GM13976 (cell line): ENCODE data around the gene CHN1.

Experiments used
- DNase-seq: peaks from one replicate; pipeline ENCODE4 v3.0.0; 2012; ENCODE audit warnings: low spot score
- in situ Hi-C: fragments of 300-500 bp; cut with MboI; formaldehyde crosslinking; loops from one replicate; pipeline ENCODE4 v1.12.0; 2022; ENCODE audit warnings: low sequenced_read_pairs, mixed read lengths, inconsistent platforms; ENCODE audit not compliant: unreplicated experiment
- TF ChIP-seq, protein P1 (sequence below): IDR thresholded peaks from 2 replicates; pipeline ENCODE4 v1.5.1; 2012; ENCODE audit warnings: borderline replicate concordance, mild to moderate bottlenecking; ENCODE audit not compliant: insufficient read depth; ENCODE audit errors: extremely low read depth, missing control alignments, control extremely low read depth

The CHN1 gene

DNA sequence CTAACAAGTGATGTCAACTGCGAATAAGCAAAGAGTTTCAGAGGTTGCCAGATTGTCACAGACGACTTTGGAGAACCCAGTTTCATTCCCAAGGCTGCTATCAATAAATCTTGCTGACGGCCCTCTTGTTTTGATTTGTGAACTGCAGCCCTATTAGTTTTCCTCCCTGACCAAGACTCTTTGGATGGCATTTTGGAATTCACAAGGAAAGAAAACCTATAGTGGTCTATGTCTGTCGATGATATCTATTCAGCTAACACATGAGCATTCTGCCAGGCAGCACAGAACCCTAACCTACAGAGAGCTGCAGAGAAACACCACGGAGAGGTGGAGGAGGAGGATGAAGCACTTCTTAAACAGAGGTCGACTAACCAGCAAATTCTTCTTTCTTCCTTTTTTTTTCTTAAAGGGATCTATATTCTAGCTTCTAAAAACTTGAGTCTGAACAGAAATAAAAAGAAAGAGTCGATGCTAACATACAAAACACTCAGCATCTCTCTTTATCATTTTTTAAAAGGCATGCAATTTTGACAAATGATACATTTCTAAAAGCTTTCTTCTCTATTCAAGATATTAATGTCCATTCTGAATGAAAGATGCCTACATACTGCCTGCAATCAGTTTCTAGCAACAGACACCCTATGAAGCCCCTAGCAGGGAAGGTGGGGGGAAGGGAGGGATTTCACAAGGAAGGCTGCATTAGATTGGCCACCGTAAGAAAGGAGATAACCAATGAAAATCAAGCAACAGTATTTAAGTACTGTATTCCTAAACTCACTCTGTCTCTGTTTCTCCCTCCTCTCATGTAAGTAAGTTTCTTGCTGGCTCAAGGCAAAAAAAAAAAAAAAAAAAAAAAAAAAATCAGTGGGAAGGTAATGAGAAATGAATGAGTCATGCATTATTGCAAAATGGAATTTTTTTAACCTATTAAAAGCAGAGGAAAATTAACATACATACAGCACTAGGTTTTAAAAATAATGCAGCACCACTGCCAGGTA is 157.9 kb downstream of the CHN1 start:
- DNase-seq: no peak
- TF ChIP-seq, protein P1, sequence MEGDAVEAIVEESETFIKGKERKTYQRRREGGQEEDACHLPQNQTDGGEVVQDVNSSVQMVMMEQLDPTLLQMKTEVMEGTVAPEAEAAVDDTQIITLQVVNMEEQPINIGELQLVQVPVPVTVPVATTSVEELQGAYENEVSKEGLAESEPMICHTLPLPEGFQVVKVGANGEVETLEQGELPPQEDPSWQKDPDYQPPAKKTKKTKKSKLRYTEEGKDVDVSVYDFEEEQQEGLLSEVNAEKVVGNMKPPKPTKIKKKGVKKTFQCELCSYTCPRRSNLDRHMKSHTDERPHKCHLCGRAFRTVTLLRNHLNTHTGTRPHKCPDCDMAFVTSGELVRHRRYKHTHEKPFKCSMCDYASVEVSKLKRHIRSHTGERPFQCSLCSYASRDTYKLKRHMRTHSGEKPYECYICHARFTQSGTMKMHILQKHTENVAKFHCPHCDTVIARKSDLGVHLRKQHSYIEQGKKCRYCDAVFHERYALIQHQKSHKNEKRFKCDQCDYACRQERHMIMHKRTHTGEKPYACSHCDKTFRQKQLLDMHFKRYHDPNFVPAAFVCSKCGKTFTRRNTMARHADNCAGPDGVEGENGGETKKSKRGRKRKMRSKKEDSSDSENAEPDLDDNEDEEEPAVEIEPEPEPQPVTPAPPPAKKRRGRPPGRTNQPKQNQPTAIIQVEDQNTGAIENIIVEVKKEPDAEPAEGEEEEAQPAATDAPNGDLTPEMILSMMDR: no peak
- in situ Hi-C loops: no loop called here

DNA sequence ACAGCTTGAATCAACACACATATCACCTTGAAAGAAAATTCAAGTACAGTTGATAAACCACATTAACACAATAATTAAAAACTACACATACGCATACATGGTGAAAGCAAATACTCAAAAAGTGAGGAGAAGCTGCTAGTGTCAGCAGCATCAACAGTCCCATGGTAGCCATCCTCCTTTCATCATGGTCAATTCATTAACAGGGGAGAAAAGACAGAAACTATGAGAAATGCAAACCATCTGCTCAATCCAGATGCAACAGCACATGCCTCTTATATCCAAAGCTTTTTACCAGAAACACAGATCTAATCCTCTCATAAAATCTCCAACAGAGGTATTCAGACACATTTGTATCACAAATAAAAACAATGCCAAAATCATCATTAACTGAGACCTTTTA is 159.0 kb downstream of the CHN1 start:
- in situ Hi-C loops: no loop called here
- TF ChIP-seq, protein P1: no peak
- no peak for DNase-seq

DNA sequence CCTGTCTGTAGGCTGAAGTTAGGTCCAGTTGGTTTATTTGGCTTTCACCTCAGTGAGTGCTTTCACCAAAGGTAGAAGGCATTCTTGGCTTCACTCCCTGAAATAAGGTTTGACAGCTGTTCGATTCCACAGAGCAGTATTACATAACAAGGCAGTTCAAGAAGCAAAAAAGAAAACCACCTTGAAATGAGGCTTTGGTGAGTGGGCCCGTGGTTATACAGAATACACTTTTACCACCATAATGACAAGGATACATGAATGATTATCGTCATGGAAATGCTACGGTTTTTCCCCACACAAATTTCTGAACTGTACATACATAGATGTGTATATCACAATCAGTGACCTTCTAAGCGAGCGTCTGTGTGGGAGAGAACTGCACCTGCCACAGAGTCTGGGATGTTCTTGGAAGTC is 160.9 kb downstream of the CHN1 start:
- TF ChIP-seq, protein P1: no peak
- DNase-seq: no peak
- in situ Hi-C loops: no loop called here

DNA sequence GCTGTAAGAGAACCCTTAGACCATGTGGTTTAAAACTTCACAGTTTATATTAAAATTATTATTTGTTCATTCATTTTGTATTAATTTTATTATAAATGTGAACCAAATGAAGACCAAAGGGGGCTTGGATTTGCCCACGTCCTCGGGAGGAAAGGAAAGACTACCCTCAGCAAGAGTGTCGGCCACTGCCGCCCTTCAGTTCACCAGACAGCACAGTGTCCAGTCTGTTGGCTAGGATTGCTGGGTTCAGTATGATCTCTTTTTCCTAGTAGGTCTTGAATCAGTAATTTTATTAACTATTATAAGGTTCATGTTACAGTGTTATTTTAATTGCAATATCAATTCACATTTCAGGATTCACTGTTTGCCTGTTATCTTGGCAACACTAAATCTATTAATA is 162.7 kb downstream of the CHN1 start:
- TF ChIP-seq, protein P1: no peak
- in situ Hi-C loops: no loop called here
- DNase-seq: no peak

DNA sequence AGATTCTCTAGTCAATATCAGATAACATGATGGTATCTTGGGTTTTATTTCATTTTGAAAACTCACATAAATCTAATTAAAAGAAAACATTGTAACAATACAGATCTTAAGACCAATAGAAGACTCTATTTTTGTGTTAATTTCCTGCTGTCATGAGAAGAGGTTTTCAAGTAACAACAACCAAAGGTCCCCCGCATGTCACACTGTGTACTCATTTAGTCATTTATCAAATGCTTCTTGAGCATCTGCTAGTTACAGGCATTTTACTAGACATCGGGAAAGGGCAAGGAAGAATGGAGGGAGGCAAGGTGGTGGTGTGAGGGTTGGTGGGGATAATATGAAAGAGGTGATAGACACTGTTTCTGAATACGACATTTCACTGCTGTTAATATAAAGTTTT is 163.2 kb downstream of the CHN1 start:
- in situ Hi-C loops: no loop called here
- no peak for DNase-seq
- TF ChIP-seq, protein P1: no peak

DNA sequence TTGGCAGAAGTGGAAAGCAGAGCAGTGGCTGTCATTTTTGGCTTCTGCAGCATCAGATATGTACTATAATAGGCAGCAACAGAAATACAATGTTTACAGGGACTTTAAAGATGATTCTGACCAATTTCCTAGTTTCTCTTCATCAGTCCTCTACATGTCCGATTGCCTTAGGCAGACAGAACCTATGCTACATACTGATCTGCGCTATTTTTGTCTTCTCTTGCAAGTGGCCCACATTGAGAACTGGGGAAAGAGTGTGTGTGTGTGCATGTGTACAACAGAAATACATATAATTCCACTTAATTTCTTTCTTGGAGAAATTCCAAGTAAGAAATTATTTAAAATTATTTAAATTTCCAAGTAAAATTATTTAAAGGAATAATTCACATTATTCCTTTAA is 163.8 kb downstream of the CHN1 start:
- DNase-seq: no peak
- in situ Hi-C loops: no loop called here
- TF ChIP-seq, protein P1: no peak

DNA sequence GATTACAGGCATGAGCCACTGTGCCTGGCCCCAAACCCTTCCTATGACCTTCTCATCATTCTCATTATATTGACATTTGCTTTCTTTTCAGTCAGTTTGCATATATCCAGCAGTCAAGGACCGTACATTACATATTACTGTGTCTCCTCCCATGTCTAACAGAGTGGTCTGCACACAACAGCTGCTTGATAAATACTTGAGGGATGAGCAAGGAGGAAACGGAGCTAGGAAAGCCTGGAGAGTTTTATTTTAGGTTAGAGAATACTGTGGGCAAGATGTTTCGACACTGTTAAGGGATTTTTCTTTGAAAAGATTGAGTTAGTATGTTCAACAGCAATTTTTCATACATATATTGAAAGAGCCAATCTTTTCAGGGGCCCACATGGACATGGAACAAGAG is 164.7 kb downstream of the CHN1 start:
- TF ChIP-seq, protein P1: no peak
- DNase-seq: no peak
- in situ Hi-C loops: no loop called here
